B cell (primary cell): Measurements from ENCODE around the gene GBA2. TPM values are rescaled to one million over a fixed set of nuclear protein-coding genes. Genes with fewer than 3 reads are reported as not detected.
A peak's percentile ranks its signal among the peaks of the same experiment; 100 is the strongest.

ENCODE experiments used
- ATAC-seq: fragments of 200-7000 bp; cut with Tn5 transposase; one replicate; pipeline ENCODE4 v1.10.0; 2021; ENCODE audit warnings: low read depth, mild to moderate bottlenecking, moderate number of reproducible peaks, moderate library complexity
- CTCF ChIA-PET: fragments of 350-600 bp; sonication (Branson Sonifier 250); formaldehyde crosslinking; loops from one replicate; lab custom pipeline; 2021; ENCODE audit warnings: antibody characterized with exemption, inconsistent platforms; lab: Charles Lee
- POLR2A ChIA-PET: fragments of 350-600 bp; sonication (Branson Sonifier 250); formaldehyde crosslinking; loops from one replicate; lab custom pipeline; 2021; ENCODE audit warnings: antibody characterized with exemption; lab: Charles Lee
- DNase-seq: peaks from one replicate; pipeline ENCODE4 v3.0.0; 2013
- H2AFZ ChIP-seq: 2 replicates; pipeline ENCODE4 v1.6.1; 2012; ENCODE audit warnings: mild to moderate bottlenecking, low read depth, low read length; ENCODE audit not compliant: insufficient read depth, poor library complexity, severe bottlenecking
- H3K27ac ChIP-seq, 2 donors: 1 replicate in 1 of 2; 2 replicates in 1 of 2; pipeline ENCODE4 v1.5.1; 2012 to 2013; ENCODE audit warnings: low read length in 2 of 2, mild to moderate bottlenecking in 2 of 2, moderate library complexity in 1 of 2
- H3K27me3 ChIP-seq, 4 experiments: fragments of 200-600 bp in 1 of 4; sonication (generic) in 1 of 4; replicated peaks in 1 of 4; 1 replicate in 2 of 4; 2 replicates in 2 of 4; pipeline versions ENCODE4 v1.6.1 to v1.7.0; 2013 to 2016; ENCODE audit warnings: low read length in 3 of 4, mild to moderate bottlenecking in 2 of 4, mixed read lengths in 1 of 4, moderate library complexity in 1 of 4; ENCODE audit not compliant: insufficient read depth in 4 of 4, control insufficient read depth in 3 of 4; ENCODE audit errors: control extremely low read depth in 1 of 4
- H3K36me3 ChIP-seq, 2 experiments: replicated peaks in 1 of 2; 1 replicate in 1 of 2; 2 replicates in 1 of 2; pipeline versions ENCODE4 v1.6.1 to v1.7.1; 2013; ENCODE audit warnings: low read length in 1 of 2; ENCODE audit not compliant: insufficient read depth in 2 of 2, control insufficient read depth in 1 of 2; ENCODE audit errors: control extremely low read depth in 1 of 2, extremely low read depth in 1 of 2
- H3K4me1 ChIP-seq, 2 donors: fragments of 200-600 bp in 1 of 2; sonication (generic) in 1 of 2; 1 replicate in 1 of 2; 2 replicates in 1 of 2; pipeline versions ENCODE4 v1.5.1 to v1.6.1; 2013 to 2017; ENCODE audit warnings: low read length in 2 of 2; ENCODE audit not compliant: control insufficient read depth in 2 of 2, insufficient read depth in 2 of 2
- H3K4me2 ChIP-seq: replicated peaks from 2 replicates; pipeline ENCODE3; 2012; ENCODE audit warnings: mild to moderate bottlenecking, low read depth, low read length; ENCODE audit not compliant: poor library complexity, severe bottlenecking
- H3K4me3 ChIP-seq, 5 experiments: fragments of 200-600 bp in 1 of 5; sonication (generic) in 1 of 5; 1 replicate in 3 of 5; 2 replicates in 2 of 5; pipeline versions ENCODE4 v1.5.1 to v1.7.0; 2011 to 2016; ENCODE audit warnings: low read length in 4 of 5, mild to moderate bottlenecking in 4 of 5, low read depth in 2 of 5, control low read depth in 1 of 5, moderate library complexity in 1 of 5; ENCODE audit not compliant: insufficient read depth in 1 of 5; ENCODE audit errors: control extremely low read depth in 1 of 5, extremely low read depth in 1 of 5
- H3K79me2 ChIP-seq: fragments of 200-600 bp; sonication (generic); one replicate; pipeline ENCODE4 v1.6.0; 2016; ENCODE audit warnings: low read length; ENCODE audit not compliant: control insufficient read depth, insufficient read depth
- H3K9ac ChIP-seq: fragments of 200-600 bp; sonication (generic); 2 replicates; pipeline ENCODE4 v1.6.1; 2017; ENCODE audit warnings: mild to moderate bottlenecking, low read length, moderate library complexity
- H3K9me3 ChIP-seq, 3 donors: one replicate each; pipeline versions ENCODE4 v1.6.1 to v1.7.1; 2013; ENCODE audit warnings: low read length in 2 of 3; ENCODE audit not compliant: control insufficient read depth in 2 of 3, insufficient read depth in 1 of 3; ENCODE audit errors: control extremely low read depth in 1 of 3
- H4K20me1 ChIP-seq: 2 replicates; pipeline ENCODE4 v1.6.0; 2012; ENCODE audit warnings: mild to moderate bottlenecking, low read length; ENCODE audit not compliant: insufficient read depth, control insufficient read depth, poor library complexity, severe bottlenecking
- H3K27ac Mint-ChIP-seq: one replicate; pipeline ENCODE4 v1.8.0; 2021; ENCODE audit warnings: mixed read lengths
- H3K27me3 Mint-ChIP-seq: one replicate; pipeline ENCODE4 v1.8.0; 2021; ENCODE audit warnings: mixed read lengths
- H3K4me1 Mint-ChIP-seq: one replicate; pipeline ENCODE4 v1.8.0; 2021; ENCODE audit warnings: mixed read lengths
- H3K4me3 Mint-ChIP-seq: one replicate; pipeline ENCODE4 v1.8.0; 2021; ENCODE audit warnings: mixed read lengths
- H3K9me3 Mint-ChIP-seq: one replicate; pipeline ENCODE4 v1.8.0; 2022; ENCODE audit warnings: mixed read lengths; ENCODE audit not compliant: insufficient read depth
- EZH2 ChIP-seq: IDR thresholded peaks from 2 replicates; pipeline ENCODE4 v1.6.1; 2012; ENCODE audit warnings: borderline replicate concordance, low read depth, mild to moderate bottlenecking, moderate library complexity, low read length; ENCODE audit not compliant: insufficient read depth, poor library complexity, severe bottlenecking
- WGBS: methylation state at CpG from one replicate; pipeline ENCODE4 v1.1.5; 2013; ENCODE audit warnings: missing lambda C conversion rate; ENCODE audit not compliant: insufficient coverage; 5-methylcytosine and 5-hydroxymethylcytosine counted together
- intact Hi-C: fragments of 100-400 bp; cut with micrococcal nuclease; formaldehyde crosslinking; loops from one replicate; pipeline ENCODE4 v1.10.0; 2022
- polyA plus RNA-seq: library from polyadenylated mRNA; depleted of rRNA; stranded (reverse); fragments of >200 nt; gene quantifications from 2 replicates; pipeline ENCODE4 v1.2.3, GENCODE V29; 2012
- total RNA-seq, 2 donors: library from RNA; stranded (reverse); fragments of 120-200 nt in 1 of 2; gene quantifications; 1 replicate in 1 of 2; 2 replicates in 1 of 2; pipeline versions ENCODE4 v1.2.3 to v1.2.4, GENCODE V29; 2013 to 2022
- TF ChIP-seq, protein P1 (sequence below): fragments of 200-600 bp; IDR thresholded peaks from one replicate; pipeline ENCODE4 v1.8.0; 2022; ENCODE audit warnings: antibody characterized with exemption, mild to moderate bottlenecking

GBA2 gene
- total and polyA plus RNA-seq, 2 donors (not counting 1 experiment from before 2014, with no cell fraction given) = 114 to 137 TPM

DNA sequence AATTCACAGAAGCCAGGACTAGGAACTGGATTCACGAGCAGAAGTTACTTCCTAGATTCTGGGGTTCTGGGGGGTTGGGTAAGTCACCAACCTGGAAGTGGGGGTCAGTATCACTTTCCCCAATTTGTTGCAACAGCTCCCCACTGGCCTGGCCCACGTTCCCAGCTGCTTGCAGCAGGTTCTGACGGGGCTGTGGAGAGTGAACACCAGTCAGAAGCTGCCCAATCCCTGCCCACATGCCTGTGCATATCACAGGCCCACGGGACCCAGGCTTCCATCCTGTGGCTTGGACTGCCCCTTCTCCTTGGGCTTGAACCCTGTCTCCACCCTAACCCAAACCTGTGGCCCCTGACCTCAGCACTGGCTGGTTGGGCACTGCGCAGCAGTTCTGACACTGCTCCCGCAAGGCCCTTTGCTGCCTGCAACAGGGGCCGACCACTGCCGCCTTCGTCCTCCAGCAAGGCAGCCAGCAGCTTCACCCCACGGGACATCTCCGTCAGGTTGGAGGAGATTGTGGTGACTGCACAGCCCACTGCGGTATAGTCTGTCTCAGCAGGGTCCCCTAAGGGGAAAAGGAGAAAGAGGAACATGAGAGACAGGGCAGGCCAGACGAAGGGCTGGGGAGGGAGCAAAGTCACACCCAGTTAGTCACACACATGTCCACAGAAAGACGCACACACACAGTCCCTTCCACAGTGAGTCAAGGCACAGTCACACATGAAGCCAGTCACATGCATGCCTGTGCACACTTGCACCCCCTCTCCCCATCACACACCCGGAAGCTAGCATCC, 30.1 kb downstream of the GBA2 start:
- H3K27ac Mint-ChIP-seq = peak overlapping the region; percentile 86
- WGBS = 28% methylated on average over 10 of the region's 15 CpGs
- peak overlapping the region; percentile 61 to 88 for H3K27ac ChIP-seq

More for the DNA sequence above, 30.1 kb downstream of the GBA2 start:
- Histone ChIP-seq H3K4me1 (peaks cover 16 to 24% of the 10 kb centered on the region in 2 donors), H4K20me1 (peaks cover 42% of the 10 kb centered on the region), H3K79me2 (peaks cover 39% of the 10 kb centered on the region), H3K9ac (no peak overlapping the region), H3K9me3 (no peaks in the 10 kb centered on the region), H3K36me3 (peaks cover 15 to 96% of the 10 kb centered on the region in 2 experiments), H3K4me2 (peak overlapping the region; percentile 56), H3K27me3 (no peaks in the 10 kb centered on the region), H2AFZ (no peak overlapping the region), H3K4me3 (no peak overlapping the region)
- ChIA-PET CTCF (interaction anchor here (0.7 to 20.4 kb wide), 9 partner anchors 12 to 115 kb away, joined by 3 to 195 read pairs (median 5); partner anchors contain the start of genes ARHGEF39, CCDC107, CREB3 and RMRP), POLR2A (interaction anchor here (0.5 to 3.5 kb wide), 8 partner anchors 9 to 114 kb away, joined by 3 to 21 read pairs (median 4); partner anchors contain the start of genes CCDC107, CREB3, RMRP and TLN1)
- DNase-seq = peak; percentile 89
- TF ChIP-seq, protein P1, sequence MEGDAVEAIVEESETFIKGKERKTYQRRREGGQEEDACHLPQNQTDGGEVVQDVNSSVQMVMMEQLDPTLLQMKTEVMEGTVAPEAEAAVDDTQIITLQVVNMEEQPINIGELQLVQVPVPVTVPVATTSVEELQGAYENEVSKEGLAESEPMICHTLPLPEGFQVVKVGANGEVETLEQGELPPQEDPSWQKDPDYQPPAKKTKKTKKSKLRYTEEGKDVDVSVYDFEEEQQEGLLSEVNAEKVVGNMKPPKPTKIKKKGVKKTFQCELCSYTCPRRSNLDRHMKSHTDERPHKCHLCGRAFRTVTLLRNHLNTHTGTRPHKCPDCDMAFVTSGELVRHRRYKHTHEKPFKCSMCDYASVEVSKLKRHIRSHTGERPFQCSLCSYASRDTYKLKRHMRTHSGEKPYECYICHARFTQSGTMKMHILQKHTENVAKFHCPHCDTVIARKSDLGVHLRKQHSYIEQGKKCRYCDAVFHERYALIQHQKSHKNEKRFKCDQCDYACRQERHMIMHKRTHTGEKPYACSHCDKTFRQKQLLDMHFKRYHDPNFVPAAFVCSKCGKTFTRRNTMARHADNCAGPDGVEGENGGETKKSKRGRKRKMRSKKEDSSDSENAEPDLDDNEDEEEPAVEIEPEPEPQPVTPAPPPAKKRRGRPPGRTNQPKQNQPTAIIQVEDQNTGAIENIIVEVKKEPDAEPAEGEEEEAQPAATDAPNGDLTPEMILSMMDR = no peak
- no peak for TF ChIP-seq EZH2
- Mint-ChIP-seq H3K4me1 (peaks cover 26% of the 10 kb centered on the region), H3K27me3 (no peaks in the 10 kb centered on the region), H3K4me3 (peak overlapping the region; percentile 29), H3K9me3 (no peaks in the 10 kb centered on the region)
- intact Hi-C loops = loop anchor here (1.0 to 2.0 kb wide), 6 partner anchors 13 to 115 kb away; partner anchors contain the start of genes CCDC107, CD72, CREB3 and RMRP
- ATAC-seq = peak; percentile 96
